HCT116 (cell line): Measurements from ENCODE around the gene PLK5. TPM values are rescaled to one million over a fixed set of nuclear protein-coding genes. Genes with fewer than 3 reads are reported as not detected.

ENCODE experiments used
- ATAC-seq: fragments of 200-7000 bp; cut with Tn5 transposase; 2 replicates; pipeline ENCODE4 v1.9.1; 2020; ENCODE audit warnings: mild to moderate bottlenecking, moderate library complexity
- BruUV-seq: library from RNA; stranded (reverse); fragments of 400-500 nt; replicated peaks from 2 replicates; lab custom pipeline; 2021; lab: Mats Ljungman, UMichigan
- CTCF ChIA-PET: fragments of 300-600 bp; sonication (Branson Sonifier 250); formaldehyde crosslinking; loops from one replicate; lab custom pipeline; 2021; ENCODE audit warnings: antibody characterized with exemption; lab: Charles Lee
- POLR2A ChIA-PET: fragments of 300-600, 350-600 bp; sonication (Branson Sonifier 250); formaldehyde crosslinking; loops from one replicate; lab custom pipeline; 2021; ENCODE audit warnings: antibody characterized with exemption; lab: Charles Lee
- RAD21 ChIA-PET, 2 experiments: fragments of 300-600 bp; sonication (Branson Sonifier 250); formaldehyde crosslinking; loops; one replicate each; lab custom pipeline; 2023; ENCODE audit warnings: low total read pairs in 2 of 2; ENCODE audit not compliant: uncharacterized antibody in 2 of 2, unreplicated experiment in 2 of 2, low non-redundant PET in 1 of 2; lab: Charles Lee
- DNase-seq: peaks from one replicate; pipeline ENCODE4 v3.0.0-alpha.2; 2010; ENCODE audit warnings: low read depth, low spot score
- H2AFZ ChIP-seq: fragments of 200-600 bp; shearing (Covaris generic), sonication (generic); 2 replicates; pipeline ENCODE4 v1.6.1; 2017; ENCODE audit warnings: low read depth, mixed run types, mixed read lengths, antibody characterized with exemption, low read length; ENCODE audit not compliant: poor library complexity, severe bottlenecking
- H3K27ac ChIP-seq: 2 replicates; pipeline ENCODE4 v1.5.1; 2012; ENCODE audit warnings: low read depth, low read length
- H3K27me3 ChIP-seq: fragments of 200-600 bp; sonication (generic); 2 replicates; pipeline ENCODE4 v1.6.1; 2016; ENCODE audit warnings: mixed run types, low read length, mixed read lengths; ENCODE audit not compliant: insufficient read depth
- H3K36me3 ChIP-seq, 2 experiments: fragments of 200-500 bp in 1 of 2; fragments of 200-600 bp in 1 of 2; sonication (Bioruptor generic) in 1 of 2; sonication (generic) in 1 of 2; 2 replicates each; pipeline versions ENCODE4 v1.5.1 to v1.6.1; 2014 to 2016; ENCODE audit warnings: low read length in 2 of 2, inconsistent platforms in 1 of 2, mixed read lengths in 1 of 2, mixed run types in 1 of 2; ENCODE audit not compliant: insufficient read depth in 2 of 2, control insufficient read depth in 1 of 2
- H3K4me1 ChIP-seq, 2 experiments: fragments of 200-600 bp in 1 of 2; sonication (generic) in 1 of 2; 2 replicates each; pipeline versions ENCODE4 v1.5.1 to v1.6.1; 2012 to 2017; ENCODE audit warnings: low read length in 2 of 2, inconsistent platforms in 1 of 2, mild to moderate bottlenecking in 1 of 2, mixed read lengths in 1 of 2, mixed run types in 1 of 2, moderate library complexity in 1 of 2; ENCODE audit not compliant: insufficient read depth in 2 of 2, control insufficient read depth in 1 of 2
- H3K4me2 ChIP-seq: fragments of 200-600 bp; sonication (generic); 2 replicates; pipeline ENCODE4 v1.6.1; 2017; ENCODE audit warnings: mixed run types, low read length, mixed read lengths
- H3K4me3 ChIP-seq, 2 experiments: fragments of 200-600 bp in 1 of 2; sonication (generic) in 1 of 2; replicated peaks in 1 of 2; 2 replicates each; pipeline ENCODE4 v1.5.1; 2011 to 2016; ENCODE audit warnings: low read length in 2 of 2, control low read depth in 1 of 2, low read depth in 1 of 2, mild to moderate bottlenecking in 1 of 2, mixed read lengths in 1 of 2, mixed run types in 1 of 2
- H3K79me2 ChIP-seq: fragments of 200-600 bp; sonication (generic); 2 replicates; pipeline ENCODE4 v1.6.1; 2017; ENCODE audit warnings: mild to moderate bottlenecking, mixed run types, low read length, moderate library complexity, mixed read lengths; ENCODE audit not compliant: insufficient read depth
- H3K9ac ChIP-seq: fragments of 200-600 bp; sonication (generic); 2 replicates; pipeline ENCODE4 v1.6.1; 2016; ENCODE audit warnings: low read length, mixed read lengths
- H3K9me2 ChIP-seq: fragments of 200-600 bp; sonication (generic), shearing (Covaris generic); 2 replicates; pipeline ENCODE4 v1.6.1; 2017; ENCODE audit warnings: mixed run types, mild to moderate bottlenecking, moderate library complexity; ENCODE audit not compliant: insufficient read depth
- H3K9me3 ChIP-seq, 2 experiments: fragments of 200-500 bp in 1 of 2; fragments of 200-600 bp in 1 of 2; sonication (Bioruptor generic) in 1 of 2; sonication (generic) in 1 of 2; 2 replicates each; pipeline ENCODE4 v1.6.1; 2014 to 2017; ENCODE audit warnings: low read length in 2 of 2, mixed read lengths in 2 of 2, inconsistent platforms in 1 of 2, low read depth in 1 of 2, mild to moderate bottlenecking in 1 of 2, mixed run types in 1 of 2, moderate library complexity in 1 of 2; ENCODE audit not compliant: control insufficient read depth in 1 of 2, insufficient read depth in 1 of 2
- H4K20me1 ChIP-seq: fragments of 200-600 bp; sonication (generic), shearing (Covaris generic); 2 replicates; pipeline ENCODE4 v1.6.1; 2017; ENCODE audit warnings: mixed run types, mild to moderate bottlenecking, moderate library complexity; ENCODE audit not compliant: insufficient read depth
- CEBPB ChIP-seq: IDR thresholded peaks from 2 replicates; pipeline ENCODE4 v1.6.1; 2012; ENCODE audit warnings: low read depth
- ELF1 ChIP-seq: IDR thresholded peaks from 2 replicates; pipeline ENCODE4 v1.6.1; 2012; ENCODE audit warnings: low read depth, borderline replicate concordance
- EZH2phosphoT487 ChIP-seq: fragments of 200-600 bp; IDR thresholded peaks from 2 replicates; pipeline ENCODE4 v1.6.1; 2018; ENCODE audit warnings: antibody characterized with exemption, borderline replicate concordance
- POLR2A ChIP-seq: IDR thresholded peaks from 2 replicates; pipeline ENCODE4 v1.7.0; 2011; ENCODE audit warnings: borderline replicate concordance; ENCODE audit not compliant: insufficient read depth, insufficient read length; ENCODE audit errors: extremely low read depth
- POLR2AphosphoS5 ChIP-seq: IDR thresholded peaks from 2 replicates; pipeline ENCODE4 v1.6.1; 2011; ENCODE audit warnings: mild to moderate bottlenecking, low read depth, low read length, moderate library complexity
- SIN3A ChIP-seq: IDR thresholded peaks from 2 replicates; pipeline ENCODE4 v1.6.1; 2012; ENCODE audit warnings: low read depth
- SP1 ChIP-seq: IDR thresholded peaks from 2 replicates; pipeline ENCODE4 v1.6.1; 2012; ENCODE audit warnings: low read depth
- SRF ChIP-seq: IDR thresholded peaks from 2 replicates; pipeline ENCODE4 v1.6.1; 2012; ENCODE audit warnings: low read depth
- ZFX ChIP-seq: fragments of 450-650 bp; IDR thresholded peaks from 2 replicates; pipeline ENCODE4 v1.6.1; 2017
- intact Hi-C: fragments of 100-400 bp; cut with micrococcal nuclease; formaldehyde crosslinking; loops from 2 replicates; pipeline ENCODE4 v1.10.0; 2022
- total RNA-seq: library from RNA; stranded (reverse); gene quantifications from one replicate; pipeline ENCODE4 v1.2.1, GENCODE V29; 2021; ENCODE audit not compliant: unreplicated experiment
- TF ChIP-seq, protein P1 (sequence below): IDR thresholded peaks from 2 replicates; pipeline ENCODE4 v1.6.1; 2012; ENCODE audit warnings: low read depth
- TF ChIP-seq, protein P2 (sequence below), 3 experiments: fragments of 200-600 bp in 1 of 3; sonication (generic) in 1 of 3; IDR thresholded peaks in 2 of 3; conservative IDR thresholded peaks in 1 of 3; 2 replicates each; pipeline ENCODE4 v1.5.1; 2012 to 2017; ENCODE audit warnings: low read depth in 2 of 3, low read length in 2 of 3, antibody characterized with exemption in 1 of 3, borderline replicate concordance in 1 of 3, control low read depth in 1 of 3, mild to moderate bottlenecking in 1 of 3, mixed read lengths in 1 of 3, mixed run types in 1 of 3, moderate library complexity in 1 of 3; ENCODE audit not compliant: insufficient read depth in 1 of 3
- TF ChIP-seq, protein P3 (sequence below): IDR thresholded peaks from 2 replicates; pipeline ENCODE4 v1.6.1; 2012

PLK5 gene
- total RNA-seq, 1 experiment from 2014 or later: not detected

DNA sequence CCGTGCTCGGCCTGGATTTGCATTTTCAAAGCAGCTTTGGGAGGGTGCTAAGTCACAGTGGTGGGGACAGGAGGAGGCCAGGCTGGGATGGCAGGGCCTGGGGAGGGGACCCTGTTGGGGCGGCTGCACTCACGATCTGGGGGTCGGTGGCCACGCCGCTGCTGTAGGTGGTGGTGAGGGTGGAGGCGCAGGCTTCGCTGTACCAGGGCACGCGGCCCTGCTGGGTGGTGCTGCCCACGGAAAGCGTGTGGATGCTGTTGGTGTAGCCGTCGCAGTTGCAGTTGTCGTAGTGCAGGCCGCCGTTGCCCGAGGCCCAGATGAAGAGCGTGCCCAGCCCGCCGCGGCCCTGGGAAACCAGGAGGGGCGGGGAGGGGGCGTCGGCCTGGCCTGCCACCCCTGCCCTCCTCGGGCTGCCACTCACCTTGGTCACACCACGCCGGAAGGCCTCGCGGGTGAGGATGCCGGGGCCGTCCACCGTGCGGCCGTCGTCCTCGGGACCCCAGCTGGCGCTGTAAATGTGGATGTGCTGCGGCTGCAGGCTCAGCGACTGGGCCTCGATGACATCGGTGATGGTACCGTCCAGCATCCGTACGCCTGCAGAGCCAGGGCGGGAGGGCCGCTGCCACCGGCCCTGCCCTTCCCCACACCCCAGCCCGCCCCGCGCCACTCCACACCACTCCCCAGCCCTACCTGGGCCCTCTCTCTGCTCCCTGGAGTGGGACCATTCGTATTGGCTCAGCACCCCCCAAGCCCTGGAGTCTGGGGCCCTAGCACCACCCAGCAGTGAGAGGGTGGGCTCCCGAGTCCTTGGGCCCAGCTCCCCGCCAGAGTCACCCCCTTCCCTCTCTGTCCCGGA is 36.9 kb upstream of the PLK5 start:
- CTCF ChIA-PET: no interaction called here
- DNase-seq: no peak
- H3K9ac ChIP-seq: no peak overlapping the region
- no peaks in the 10 kb centered on the region for H4K20me1 ChIP-seq
- RAD21 ChIA-PET: no interaction called here
- no peak overlapping the region for H2AFZ ChIP-seq
- no peaks in the 10 kb centered on the region for H3K36me3 ChIP-seq
- TF ChIP-seq POLR2A: no peak
- no peak for TF ChIP-seq SP1
- TF ChIP-seq, protein P1, sequence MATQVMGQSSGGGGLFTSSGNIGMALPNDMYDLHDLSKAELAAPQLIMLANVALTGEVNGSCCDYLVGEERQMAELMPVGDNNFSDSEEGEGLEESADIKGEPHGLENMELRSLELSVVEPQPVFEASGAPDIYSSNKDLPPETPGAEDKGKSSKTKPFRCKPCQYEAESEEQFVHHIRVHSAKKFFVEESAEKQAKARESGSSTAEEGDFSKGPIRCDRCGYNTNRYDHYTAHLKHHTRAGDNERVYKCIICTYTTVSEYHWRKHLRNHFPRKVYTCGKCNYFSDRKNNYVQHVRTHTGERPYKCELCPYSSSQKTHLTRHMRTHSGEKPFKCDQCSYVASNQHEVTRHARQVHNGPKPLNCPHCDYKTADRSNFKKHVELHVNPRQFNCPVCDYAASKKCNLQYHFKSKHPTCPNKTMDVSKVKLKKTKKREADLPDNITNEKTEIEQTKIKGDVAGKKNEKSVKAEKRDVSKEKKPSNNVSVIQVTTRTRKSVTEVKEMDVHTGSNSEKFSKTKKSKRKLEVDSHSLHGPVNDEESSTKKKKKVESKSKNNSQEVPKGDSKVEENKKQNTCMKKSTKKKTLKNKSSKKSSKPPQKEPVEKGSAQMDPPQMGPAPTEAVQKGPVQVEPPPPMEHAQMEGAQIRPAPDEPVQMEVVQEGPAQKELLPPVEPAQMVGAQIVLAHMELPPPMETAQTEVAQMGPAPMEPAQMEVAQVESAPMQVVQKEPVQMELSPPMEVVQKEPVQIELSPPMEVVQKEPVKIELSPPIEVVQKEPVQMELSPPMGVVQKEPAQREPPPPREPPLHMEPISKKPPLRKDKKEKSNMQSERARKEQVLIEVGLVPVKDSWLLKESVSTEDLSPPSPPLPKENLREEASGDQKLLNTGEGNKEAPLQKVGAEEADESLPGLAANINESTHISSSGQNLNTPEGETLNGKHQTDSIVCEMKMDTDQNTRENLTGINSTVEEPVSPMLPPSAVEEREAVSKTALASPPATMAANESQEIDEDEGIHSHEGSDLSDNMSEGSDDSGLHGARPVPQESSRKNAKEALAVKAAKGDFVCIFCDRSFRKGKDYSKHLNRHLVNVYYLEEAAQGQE: no peak
- TF ChIP-seq, protein P2, sequence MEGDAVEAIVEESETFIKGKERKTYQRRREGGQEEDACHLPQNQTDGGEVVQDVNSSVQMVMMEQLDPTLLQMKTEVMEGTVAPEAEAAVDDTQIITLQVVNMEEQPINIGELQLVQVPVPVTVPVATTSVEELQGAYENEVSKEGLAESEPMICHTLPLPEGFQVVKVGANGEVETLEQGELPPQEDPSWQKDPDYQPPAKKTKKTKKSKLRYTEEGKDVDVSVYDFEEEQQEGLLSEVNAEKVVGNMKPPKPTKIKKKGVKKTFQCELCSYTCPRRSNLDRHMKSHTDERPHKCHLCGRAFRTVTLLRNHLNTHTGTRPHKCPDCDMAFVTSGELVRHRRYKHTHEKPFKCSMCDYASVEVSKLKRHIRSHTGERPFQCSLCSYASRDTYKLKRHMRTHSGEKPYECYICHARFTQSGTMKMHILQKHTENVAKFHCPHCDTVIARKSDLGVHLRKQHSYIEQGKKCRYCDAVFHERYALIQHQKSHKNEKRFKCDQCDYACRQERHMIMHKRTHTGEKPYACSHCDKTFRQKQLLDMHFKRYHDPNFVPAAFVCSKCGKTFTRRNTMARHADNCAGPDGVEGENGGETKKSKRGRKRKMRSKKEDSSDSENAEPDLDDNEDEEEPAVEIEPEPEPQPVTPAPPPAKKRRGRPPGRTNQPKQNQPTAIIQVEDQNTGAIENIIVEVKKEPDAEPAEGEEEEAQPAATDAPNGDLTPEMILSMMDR (IDR thresholded peaks at IDR 0.05 in 2 of 3, conservative IDR thresholded peaks at IDR 0.05 in 1 of 3; ENCODE audit: borderline replicate concordance in 1 of 3, insufficient read depth in 1 of 3, low read depth in 2 of 3, low read length in 2 of 3): no peak
- no peak for TF ChIP-seq ELF1
- TF ChIP-seq, protein P3, sequence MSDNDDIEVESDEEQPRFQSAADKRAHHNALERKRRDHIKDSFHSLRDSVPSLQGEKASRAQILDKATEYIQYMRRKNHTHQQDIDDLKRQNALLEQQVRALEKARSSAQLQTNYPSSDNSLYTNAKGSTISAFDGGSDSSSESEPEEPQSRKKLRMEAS: no peak
- TF ChIP-seq SIN3A: no peak
- TF ChIP-seq ZFX: no peak
- TF ChIP-seq EZH2phosphoT487: no peak
- no peak for TF ChIP-seq POLR2AphosphoS5
- no peak for TF ChIP-seq SRF
- TF ChIP-seq CEBPB: no peak
- TF ChIP-seq, all 23 proteins: peak for 0
- no TSS peak for BruUV-seq
- Histone ChIP-seq H3K9me3 (no peaks in the 10 kb centered on the region), H3K4me1 (peaks cover 7 to 24% of the 10 kb centered on the region in 2 experiments), H3K27me3 (no peaks in the 10 kb centered on the region), H3K4me3 (no peak overlapping the region), H3K27ac (no peak overlapping the region; the same call in 1 of the 2 replicates), H3K79me2 (peaks cover 7% of the 10 kb centered on the region; the same call in 1 of the 2 replicates), H3K9me2 (no peaks in the 10 kb centered on the region), H3K4me2 (no peak overlapping the region)
- no peak for ATAC-seq
- POLR2A ChIA-PET: no interaction called here
- intact Hi-C loops: no loop called here
